ENCODE data around the gene GNG2. TPM values are rescaled to one million over a fixed set of nuclear protein-coding genes. Genes with fewer than 3 reads are reported as not detected.

The GNG2 gene
- total RNA-seq, 1 experiment from 2014 or later = 7.0 TPM

GRCh38 chr14:51859131-51859530 is 1.3 kb upstream of the GNG2 start:
- Histone ChIP-seq H4K91ac (ENCODE audit: insufficient read length, low read depth, low read length) (no peak overlapping the region), H4K20me1 (ENCODE audit: control insufficient read depth, insufficient read depth, insufficient read length) (no peaks in the 10 kb centered on the region), H3T11ph (ENCODE audit: low read length) (no peak overlapping the region), H3K56ac (ENCODE audit: insufficient read length, low read depth, low read length) (no peak overlapping the region), H4K8ac (replicated peaks; ENCODE audit: insufficient read length, low read depth, low read length) (no peak overlapping the region), H3K14ac (ENCODE audit: insufficient read depth, low read length) (no peak overlapping the region), H3K18ac (ENCODE audit: insufficient read length, low read depth, low read length) (no peak overlapping the region), H2AK5ac (ENCODE audit: insufficient read length, low read length) (no peak overlapping the region), H2BK5ac (ENCODE audit: insufficient read length, low read length) (no peak overlapping the region), H3K79me2 (ENCODE audit: insufficient read depth, low read length) (no peaks in the 10 kb centered on the region), H2BK20ac (ENCODE audit: low read depth, low read length, poor library complexity, severe bottlenecking) (no peak overlapping the region), H3K79me1 (ENCODE audit: insufficient read depth, low read depth, low read length, poor library complexity, severe bottlenecking) (no peaks in the 10 kb centered on the region), H3K9ac (ENCODE audit: extremely low read depth, insufficient read length, low read length) (no peak overlapping the region), H3K27me3 (ENCODE audit: insufficient read depth, low read length) (peaks cover 2% of the 10 kb centered on the region; the same call in 1 of the 2 replicates), H3K23ac (ENCODE audit: insufficient read length, low read depth, low read length) (no peak overlapping the region), H3K23me2 (ENCODE audit: insufficient read length, low read depth, low read length, poor library complexity, severe bottlenecking) (peaks cover 5% of the 10 kb centered on the region), H2BK120ac (ENCODE audit: low read depth, low read length, poor library complexity, severe bottlenecking) (no peak overlapping the region), H3K27ac (ENCODE audit: insufficient read length, low read depth, low read length) (no peak overlapping the region), H3K9me3 (ENCODE audit: control insufficient read depth, low read depth, low read length) (no peaks in the 10 kb centered on the region), H3K4me1 (ENCODE audit: insufficient read depth, low read length) (peaks cover 7% of the 10 kb centered on the region; the same call in 1 of the 2 replicates), H3K4me2 (ENCODE audit: insufficient read depth, insufficient read length, low read length) (no peak overlapping the region), H2AFZ (ENCODE audit: low read length) (no peak overlapping the region), H3K4ac (ENCODE audit: low read depth, low read length) (no peak overlapping the region), H2BK12ac (ENCODE audit: insufficient read length, low read depth, low read length) (no peak overlapping the region), H2BK15ac (ENCODE audit: low read depth, low read length) (no peak overlapping the region), H4K5ac (ENCODE audit: insufficient read length, low read depth, low read length) (no peak overlapping the region)
- no peak for TF ChIP-seq CTCF (conservative IDR thresholded peaks at IDR 0.05)
- H3K9me3 Mint-ChIP-seq = peaks cover 0 to 6% of the 10 kb centered on the region in 2 experiments; a peak in 1 of 5 replicates
- H3K4me3 Mint-ChIP-seq = no peak overlapping the region
- H3K27ac Mint-ChIP-seq = no peak overlapping the region
- WGBS (ENCODE audit: extremely low coverage, insufficient read length, low lambda C conversion rate) = no CpG with 5 or more reads among the region's 5 CpGs
- peaks cover 31 to 37% of the 10 kb centered on the region in 2 experiments for H3K4me1 Mint-ChIP-seq
- H3K27me3 Mint-ChIP-seq (ENCODE audit: low read depth) = peaks cover 43% of the 10 kb centered on the region
- H3K36me3 Mint-ChIP-seq (ENCODE audit: insufficient read depth in 1 of 3, low read depth in 3 of 3) = no peaks in the 10 kb centered on the region
- no peak for DNase-seq
